ENCODE data around the gene ZNF497. TPM values are rescaled to one million over a fixed set of nuclear protein-coding genes. Genes with fewer than 3 reads are reported as not detected.
"Not testable (repeated sequence)": the region's sequence is repeated elsewhere in the genome, so short reads cannot be mapped to it uniquely, and the experiment has no call there.

ZNF497 gene
- polyA plus RNA-seq, 4 donors, result 3.3 to 5.7 (median 3.9) TPM

DNA sequence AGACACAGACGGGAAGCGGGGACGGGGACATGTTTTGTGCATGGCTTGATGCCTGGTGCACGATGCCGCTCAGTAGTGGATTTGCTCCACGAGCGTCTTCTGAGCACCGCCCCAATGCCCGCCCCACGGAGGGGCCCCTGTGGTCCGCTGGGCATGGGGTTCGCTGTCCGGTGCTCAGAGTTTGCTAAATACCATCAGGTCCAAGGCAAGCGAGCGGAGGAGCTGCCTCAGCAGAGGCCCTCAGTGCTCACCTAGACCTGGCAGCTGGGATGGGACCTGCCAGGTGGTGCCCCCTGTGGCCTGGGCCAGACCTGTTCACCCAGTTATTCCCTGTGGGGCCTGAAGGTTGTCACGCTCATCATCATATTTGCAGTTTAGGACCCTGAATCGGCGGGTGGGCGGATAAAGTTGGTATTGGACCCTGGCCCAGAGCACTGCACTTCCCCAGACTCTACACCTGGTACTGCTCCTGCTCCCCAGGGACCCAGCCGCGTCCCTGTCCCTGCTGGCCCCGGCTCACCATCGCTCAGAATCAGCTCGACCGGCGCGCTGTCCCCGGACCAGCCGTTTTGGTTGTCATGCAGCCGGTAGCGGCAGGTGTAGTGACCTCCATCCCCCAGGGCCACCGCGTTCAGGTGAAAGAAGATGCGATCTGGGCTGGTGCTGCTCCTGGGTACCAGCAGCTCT is 11.5 kb downstream of the ZNF497 start:
- DNase-seq (ENCODE audit: low read depth in 4 of 4, low spot score in 3 of 4), result no peak

DNA sequence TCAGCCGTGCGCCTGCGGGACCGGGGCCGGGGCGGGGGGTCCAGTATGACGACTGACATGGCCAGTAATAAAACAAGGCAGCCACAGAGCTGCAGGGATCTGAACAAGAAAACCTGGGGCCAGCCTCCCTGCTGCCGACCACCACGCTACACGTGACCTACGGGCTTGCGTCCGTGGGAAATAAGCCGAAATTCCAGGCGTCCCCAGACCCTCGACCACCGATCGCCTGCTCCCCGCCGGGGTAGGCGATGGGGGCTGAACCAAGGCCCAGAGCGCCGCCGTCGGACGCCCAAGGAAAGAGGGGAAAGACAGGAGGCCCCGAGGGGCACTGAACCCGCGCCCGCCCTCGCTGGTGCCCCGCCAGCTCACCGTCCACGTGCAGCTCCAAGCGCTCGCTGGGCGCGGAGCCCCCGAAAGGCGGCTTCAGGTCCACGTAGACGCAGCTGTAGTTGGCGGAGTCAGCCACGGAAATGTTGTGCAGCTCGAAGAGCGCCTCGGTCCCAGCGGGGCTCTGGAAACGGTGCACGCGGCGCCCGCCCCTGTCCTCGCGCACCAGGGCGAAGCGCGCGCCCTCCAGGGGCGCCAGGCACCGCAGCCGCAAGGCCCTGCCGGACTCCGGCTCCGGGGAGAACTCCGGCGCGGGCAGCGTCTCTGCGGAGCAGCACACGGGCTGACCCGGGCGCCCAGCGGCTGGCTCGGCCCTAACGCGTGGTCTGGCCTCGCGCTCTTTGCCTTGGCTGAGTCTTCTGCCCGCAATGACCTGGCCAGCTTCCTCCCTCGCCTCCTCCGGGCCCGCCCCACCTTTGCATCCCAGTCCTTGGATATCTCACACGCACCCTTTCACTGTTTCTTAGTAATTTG is 12.3 kb downstream of the ZNF497 start:
- no peak for DNase-seq (ENCODE audit: low read depth in 4 of 4, low spot score in 3 of 4)

DNA sequence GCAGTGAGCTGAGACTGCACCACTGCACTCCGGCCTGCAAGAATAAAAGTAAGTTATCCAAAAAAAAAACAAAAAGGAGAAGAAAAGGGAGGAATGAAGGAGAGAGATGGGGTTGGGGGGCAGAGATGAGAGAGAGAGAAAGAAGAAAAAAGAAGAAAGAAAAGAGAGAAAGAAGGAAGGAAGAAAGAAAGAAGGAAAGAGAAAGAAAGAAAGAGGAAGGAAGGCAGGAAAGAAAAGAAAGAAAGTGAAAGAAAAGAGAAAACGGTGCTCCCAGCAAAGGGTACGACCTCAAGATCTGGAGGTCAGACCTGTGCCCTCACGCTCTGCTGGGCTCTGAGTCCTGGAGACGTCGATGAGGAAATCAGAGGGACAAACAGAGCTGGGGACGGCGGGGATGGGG is 13.0 kb downstream of the ZNF497 start:
- DNase-seq (ENCODE audit: low read depth in 4 of 4, low spot score in 3 of 4), result no peak

DNA sequence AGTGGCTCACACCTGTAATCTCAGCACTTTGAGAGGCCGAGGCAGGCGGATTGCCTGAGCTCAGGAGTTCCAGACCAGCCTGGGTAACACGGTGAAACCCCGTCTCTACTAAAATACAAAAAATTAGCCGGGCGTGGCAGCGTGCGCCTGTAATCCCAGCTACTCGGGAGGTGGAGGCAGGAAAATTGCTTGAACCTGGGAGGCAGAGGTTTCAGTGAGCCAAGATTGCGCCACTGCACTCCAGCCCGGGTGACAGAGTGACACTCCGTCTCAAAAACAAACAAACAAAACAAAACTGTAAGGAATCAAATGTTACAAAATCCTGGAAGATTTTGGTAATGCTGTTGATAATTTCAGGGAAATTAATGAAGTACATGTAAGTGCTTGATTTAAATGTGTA is 14.5 kb downstream of the ZNF497 start:
- DNase-seq (ENCODE audit: low read depth in 4 of 4, low spot score in 3 of 4), result not testable (repeated sequence)

DNA sequence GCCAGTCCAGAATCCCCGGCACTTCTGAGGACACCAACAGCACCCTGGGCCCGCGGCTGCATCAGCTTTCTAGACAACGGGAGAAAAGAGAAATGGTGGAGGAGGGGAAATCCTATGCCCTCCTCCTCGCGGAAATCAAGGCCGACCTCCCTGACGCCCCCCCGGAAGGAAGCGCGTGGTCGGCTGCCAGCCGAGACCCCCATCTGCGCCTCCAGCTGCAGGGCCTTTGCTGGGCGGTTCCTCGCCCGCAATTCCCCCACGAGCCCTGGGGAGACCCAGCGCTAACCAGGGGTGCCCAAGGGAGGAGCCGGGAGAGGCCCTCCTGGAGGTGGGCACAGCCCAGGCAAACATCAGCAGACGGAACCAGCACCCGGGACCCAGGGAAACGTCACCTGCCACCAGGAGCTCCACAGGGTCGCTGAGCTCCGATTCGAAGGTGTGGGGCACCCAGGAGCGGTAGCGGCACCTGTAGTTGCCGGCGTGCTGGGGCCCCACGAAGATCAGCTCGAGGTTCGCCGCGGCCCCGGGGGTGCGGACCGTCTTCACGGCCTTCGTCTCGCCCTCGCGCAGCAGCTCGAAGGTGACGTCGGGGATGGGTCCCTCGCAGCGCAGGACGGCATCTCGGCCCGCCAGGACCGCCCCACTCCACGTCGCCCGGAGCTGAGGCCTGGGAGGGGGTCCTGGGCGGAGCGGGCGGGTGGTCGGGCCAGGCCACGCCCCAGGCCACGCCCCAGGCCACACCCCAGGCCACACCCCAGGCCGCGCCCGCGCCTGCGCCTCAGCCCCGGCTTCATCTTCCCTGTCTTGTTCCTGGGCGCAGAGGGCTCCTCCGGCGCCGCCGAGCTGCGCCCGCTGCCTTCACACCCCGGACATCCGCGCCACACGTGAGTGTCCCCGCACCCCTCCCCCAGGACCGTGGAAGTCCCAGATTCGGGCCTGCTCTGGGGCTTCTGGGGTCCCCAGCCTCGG is 15.3 kb downstream of the ZNF497 start:
- DNase-seq (ENCODE audit: low read depth in 4 of 4, low spot score in 3 of 4), result no peak

DNA sequence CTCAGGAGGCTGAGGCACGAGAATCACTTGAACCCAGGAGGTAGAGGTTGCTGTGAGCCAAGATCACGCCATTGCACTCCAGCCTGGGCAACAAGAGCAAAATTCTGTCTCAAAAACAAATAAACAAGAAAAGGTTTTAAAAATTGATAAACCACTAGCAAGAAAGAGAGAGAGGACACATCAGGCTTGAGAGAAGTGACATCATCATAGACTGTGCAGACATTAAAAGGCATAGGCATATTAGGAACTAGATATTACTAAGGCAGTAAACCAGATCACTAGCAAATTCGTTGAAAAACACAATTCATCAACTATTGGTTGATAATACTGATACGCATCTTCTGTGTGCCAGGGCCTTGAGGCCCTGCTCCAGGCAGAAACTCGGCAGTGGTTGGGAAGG is 17.0 kb downstream of the ZNF497 start:
- DNase-seq (ENCODE audit: low read depth in 4 of 4, low spot score in 3 of 4), result no peak

DNA sequence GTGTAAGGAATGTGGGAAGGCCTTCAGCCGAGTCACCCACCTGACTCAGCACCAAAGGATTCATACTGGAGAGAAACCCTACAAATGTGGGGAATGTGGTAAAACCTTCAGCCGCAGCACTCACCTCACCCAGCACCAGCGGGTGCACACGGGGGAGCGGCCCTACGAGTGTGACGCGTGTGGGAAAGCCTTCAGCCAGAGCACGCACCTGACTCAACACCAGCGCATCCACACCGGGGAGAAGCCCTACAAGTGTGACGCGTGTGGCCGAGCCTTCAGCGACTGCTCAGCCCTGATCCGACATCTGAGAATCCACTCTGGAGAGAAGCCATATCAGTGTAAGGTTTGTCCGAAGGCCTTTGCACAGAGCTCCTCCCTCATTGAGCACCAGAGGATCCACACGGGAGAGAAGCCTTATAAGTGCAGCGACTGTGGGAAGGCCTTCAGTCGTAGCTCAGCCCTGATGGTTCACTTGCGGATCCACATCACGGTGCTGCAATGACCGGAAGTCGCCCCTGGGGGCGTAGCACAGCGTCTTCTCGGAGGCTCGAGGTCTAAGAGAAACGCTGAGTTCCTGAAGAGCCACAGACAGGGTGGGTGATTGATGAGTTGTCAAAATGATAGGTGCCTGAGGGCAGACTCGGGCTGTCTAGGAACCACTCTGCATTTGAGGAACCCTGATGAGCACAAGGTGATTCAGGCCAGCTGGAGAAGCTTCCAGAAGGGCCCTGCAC is 23.6 kb downstream of the ZNF497 start:
- DNase-seq (ENCODE audit: low read depth in 4 of 4, low spot score in 3 of 4), result no peak

DNA sequence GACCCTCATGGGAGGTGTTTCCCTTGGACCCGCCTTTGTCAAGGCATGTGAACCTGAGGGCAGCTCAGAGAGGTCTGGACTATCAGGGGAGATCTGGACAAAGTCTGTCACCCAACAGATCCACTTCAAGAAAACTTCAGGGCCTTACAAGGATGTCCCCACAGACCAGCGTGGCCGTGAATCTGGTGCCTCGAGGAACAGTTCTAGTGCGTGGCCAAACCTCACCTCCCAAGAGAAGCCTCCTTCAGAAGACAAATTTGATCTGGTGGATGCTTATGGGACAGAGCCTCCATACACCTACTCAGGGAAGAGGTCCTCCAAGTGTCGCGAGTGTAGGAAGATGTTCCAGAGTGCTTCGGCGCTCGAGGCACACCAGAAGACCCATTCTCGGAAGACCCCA is 24.2 kb downstream of the ZNF497 start:
- DNase-seq (ENCODE audit: low read depth in 4 of 4, low spot score in 3 of 4), result no peak

DNA sequence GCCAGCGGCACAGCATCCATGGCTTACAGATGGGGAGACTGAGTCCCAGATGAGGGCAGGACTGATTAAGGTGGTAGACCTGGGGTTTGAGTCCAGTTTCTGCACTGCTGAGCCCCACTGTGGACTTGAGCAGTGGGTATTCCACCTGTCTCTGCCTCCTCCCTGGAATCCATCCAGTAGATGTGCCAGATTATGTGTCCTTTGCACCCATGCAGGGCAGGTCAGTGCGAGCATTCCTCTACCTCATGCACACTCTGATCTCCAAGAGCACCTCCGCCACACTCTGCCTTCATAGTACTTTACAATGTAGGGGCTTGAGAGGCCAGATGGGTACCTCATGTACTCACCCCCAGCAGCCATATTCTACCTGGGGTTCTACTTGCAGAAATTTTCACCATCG is 25.7 kb downstream of the ZNF497 start:
- no peak for DNase-seq (ENCODE audit: low read depth in 4 of 4, low spot score in 3 of 4)

DNA sequence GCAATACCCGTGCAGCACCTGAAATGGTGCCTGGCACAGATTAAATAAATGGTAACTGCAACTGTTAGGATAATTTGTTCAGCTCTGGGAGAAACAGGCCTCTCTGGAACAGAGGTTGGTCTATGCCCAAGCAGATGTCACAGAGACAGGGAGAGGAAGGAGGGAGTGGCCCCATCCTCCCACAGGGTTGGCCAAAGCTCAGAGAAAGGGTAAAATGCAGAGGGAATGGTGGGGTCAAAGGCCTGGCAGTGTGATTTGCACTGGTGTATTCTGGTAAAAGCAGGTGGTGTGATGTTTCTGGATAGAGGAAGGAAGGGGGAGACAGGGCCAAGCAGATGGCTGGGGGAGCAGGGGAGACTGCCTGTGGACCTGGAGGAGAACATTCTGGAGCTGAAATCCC is 26.3 kb downstream of the ZNF497 start:
- no peak for DNase-seq (ENCODE audit: low read depth in 4 of 4, low spot score in 3 of 4)

DNA sequence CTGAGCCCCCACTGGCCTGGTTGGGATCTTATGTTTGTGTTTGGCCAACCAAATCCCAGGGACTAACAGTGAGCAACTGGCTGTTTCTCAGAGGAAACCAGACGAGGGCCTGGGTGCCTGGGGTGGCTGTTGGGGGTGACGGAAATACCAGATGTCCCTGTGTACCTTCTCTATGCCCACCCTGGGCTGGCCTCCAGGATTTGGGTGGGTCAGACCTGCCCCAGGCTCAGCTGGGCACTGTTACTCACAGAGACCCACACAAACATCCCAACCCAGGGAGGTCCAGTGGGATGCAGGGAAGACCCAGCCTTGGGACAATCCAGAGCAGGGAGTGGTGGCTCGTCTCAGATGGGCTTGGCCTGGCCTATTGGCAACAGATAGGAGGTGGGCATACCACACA is 26.9 kb downstream of the ZNF497 start:
- DNase-seq (ENCODE audit: low read depth in 4 of 4, low spot score in 3 of 4), result no peak

DNA sequence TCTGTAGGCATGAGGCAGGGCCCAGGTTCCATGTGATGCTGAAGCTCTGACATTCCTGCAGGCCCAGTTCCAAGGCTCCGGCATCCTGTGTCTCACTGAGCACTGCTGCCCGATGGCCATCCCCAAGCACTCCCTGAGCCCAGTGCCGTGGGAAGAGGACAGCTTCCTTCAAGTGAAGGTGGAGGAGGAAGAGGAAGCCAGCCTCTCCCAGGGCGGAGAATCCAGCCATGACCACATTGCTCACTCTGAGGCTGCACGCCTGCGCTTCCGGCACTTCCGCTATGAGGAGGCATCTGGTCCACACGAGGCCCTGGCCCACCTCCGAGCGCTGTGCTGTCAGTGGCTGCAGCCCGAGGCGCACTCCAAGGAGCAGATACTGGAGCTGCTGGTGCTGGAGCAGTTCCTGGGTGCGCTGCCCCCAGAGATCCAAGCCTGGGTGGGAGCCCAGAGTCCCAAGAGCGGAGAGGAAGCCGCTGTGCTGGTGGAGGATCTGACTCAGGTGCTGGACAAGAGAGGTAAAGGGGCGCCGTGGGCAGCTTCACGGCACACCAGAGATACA is 27.8 kb downstream of the ZNF497 start:
- DNase-seq (ENCODE audit: low read depth in 4 of 4, low spot score in 3 of 4), result no peak

DNA sequence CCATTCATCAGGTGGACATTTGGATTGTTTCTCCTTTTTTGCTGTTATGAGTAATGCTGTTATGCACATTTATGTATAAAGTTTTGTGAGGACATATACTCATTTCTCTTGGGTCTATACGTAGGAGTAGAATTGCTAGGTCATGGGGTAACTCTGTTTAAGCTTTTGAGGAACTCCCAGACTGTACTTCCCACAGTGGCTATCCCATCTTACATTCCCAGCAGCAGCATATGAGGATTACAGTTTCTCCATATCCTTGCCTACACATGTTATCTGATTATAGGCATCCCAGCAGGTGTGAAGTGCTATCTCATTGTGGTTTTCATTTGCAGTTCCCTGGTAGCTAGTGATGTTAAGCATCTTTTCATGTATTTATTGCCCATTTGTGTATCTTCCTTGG is 29.9 kb downstream of the ZNF497 start:
- no peak for DNase-seq (ENCODE audit: low read depth in 4 of 4, low spot score in 3 of 4)

DNA sequence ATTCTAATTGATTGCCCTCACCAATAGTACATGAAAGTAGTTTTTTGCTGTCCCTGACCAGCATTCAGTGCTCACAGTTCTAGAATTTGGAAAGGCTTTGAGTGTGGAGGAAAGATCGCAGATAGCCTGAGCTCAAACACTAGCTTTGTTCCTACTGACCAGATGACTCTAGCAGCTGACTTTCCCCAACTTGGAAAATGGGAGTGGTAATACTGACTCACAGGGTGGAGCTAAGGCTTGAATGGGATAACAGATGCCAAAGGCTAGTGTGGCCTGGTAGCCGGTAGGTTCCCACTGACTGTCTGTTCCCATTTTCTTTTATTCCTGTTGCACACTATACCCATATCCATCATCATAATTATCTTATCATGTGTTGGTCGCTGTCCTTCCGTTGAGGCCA is 32.1 kb downstream of the ZNF497 start:
- no peak for DNase-seq (ENCODE audit: low read depth in 4 of 4, low spot score in 3 of 4)

DNA sequence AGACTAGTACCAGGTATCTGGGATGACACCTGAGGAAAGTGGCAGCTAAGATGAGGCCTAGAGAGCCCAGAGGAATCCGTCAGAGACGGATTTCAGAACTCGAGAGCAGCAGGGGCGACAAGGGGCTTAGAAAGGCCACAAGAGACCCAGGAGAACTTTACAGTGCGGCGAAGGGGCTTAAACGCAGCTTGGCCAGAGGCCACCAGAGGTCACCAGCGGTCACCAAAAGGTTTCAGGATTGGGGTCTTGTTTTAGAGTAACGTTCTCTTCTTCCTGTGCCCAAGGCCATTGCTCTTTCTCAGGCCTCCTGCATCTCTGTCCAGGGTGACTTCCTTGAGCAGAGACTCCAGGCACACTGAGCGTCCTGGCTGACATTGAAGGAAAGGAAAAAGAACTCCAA is 33.6 kb downstream of the ZNF497 start:
- DNase-seq (ENCODE audit: low read depth in 4 of 4, low spot score in 3 of 4), result no peak

DNA sequence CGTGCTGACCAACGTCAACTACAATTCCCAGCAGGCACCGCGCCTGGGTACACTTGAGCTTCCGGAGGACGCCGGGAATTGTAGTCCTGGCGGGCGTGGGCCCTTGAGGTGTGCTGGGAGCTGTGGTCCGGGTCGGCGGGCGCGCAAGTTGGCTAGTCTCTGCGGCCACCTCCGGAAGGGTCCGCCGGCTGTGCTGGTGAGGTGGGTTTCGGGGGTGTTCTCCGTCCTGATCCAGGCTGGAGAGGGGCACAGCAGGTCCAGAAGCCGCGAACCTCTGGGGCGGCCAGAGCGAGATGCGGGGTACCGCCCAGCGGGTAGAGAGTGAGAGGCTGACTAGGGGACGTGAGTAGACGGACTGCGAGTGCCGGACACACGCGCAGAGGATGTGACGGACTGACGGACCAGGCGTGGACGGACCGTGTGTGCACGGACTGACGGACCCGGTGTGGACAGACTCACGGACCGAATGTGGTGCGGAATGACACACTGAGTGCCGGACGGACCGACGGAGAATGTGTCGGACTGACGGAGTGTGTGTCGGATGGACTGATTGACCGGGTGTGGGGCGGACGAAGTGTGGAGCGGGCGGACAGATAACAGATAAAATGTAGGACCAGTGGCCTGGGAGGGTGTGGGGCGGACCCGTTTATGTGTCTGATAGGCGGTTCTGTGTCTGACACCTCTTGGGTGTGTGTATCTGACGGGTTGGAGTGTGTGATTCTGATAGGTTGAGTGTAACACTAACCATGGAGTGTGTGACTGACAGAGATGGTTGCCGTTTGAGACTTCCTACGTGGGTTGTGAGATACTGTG is 35.4 kb downstream of the ZNF497 start, which contains the start of gene ZSCAN22:
TSS of gene ZSCAN22 (plus strand) at position 81 of the 813 bp plus-strand sequence. CDS start 7,809 bp downstream, outside the sequence.
- peak; percentile 93 to 94 (median 94) for DNase-seq (ENCODE audit: low read depth in 4 of 4, low spot score in 3 of 4)

DNA sequence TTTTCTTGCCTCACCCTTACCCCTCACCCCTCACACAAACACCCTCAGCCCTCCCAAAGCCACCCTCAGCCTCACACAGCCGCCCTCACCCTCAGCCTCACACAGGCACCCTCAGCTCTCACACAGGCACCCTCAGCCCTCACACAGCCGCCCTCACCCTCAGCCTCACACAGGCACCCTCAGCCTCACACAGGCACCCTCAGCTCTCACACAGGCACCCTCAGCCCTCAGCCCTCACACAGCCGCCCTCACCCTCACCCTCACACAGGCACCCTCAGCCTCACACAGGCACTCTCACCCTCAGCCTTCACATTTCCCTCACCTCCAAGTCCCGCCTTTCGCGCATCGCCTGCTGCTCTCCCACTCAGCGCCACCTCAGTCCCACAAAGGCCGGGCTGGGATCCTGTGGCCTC is 36.0 kb downstream of the ZNF497 start:
- no peak for DNase-seq (ENCODE audit: low read depth in 4 of 4, low spot score in 3 of 4)

DNA sequence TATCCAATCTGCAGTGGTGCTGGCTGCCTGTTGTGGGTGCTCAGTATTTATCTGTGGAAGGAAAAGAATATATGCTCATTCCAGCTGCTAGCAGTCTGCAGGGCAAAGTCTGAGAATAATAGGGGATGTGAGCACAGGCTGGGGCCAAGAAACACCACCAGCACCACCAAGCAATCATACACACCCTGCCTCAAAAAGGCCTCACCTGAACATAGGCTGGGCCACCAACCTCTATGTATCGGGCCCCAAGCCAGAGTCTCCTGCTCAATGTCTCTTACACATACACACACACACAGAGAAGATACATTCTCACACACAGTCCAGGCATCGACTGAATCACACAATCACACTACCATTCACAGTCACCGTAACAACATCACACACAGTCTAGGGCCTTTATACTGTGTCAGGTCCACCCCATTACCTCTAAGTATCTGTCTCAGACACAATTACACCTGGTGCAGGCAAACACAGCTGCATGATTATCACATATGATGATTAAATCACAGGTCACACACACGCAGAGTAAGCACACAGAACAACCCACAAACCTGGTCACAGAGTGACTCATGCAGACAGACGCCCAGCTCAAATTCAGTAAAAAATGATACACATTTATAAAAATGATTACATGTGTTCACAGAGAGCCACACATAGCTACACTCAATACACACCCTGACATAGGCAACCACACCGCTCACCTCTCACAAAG is 37.1 kb downstream of the ZNF497 start:
- DNase-seq (ENCODE audit: low read depth in 4 of 4, low spot score in 3 of 4), result no peak
